GM23338 (cell line): Measurements from ENCODE around the gene PCNT. TPM values are rescaled to one million over a fixed set of nuclear protein-coding genes. Genes with fewer than 3 reads are reported as not detected.
"Not testable (repeated sequence)": the region's sequence is repeated elsewhere in the genome, so short reads cannot be mapped to it uniquely, and the experiment has no call there.

ENCODE experiments used
- ATAC-seq: fragments of 200-7000 bp; cut with Tn5 transposase; 3 replicates; pipeline ENCODE4 v1.9.1; 2020
- DNase-seq: peaks from one replicate; pipeline ENCODE4 v3.0.0-alpha.2; 2015; ENCODE audit warnings: low spot score
- H2AFZ ChIP-seq: fragments of 200-600 bp; sonication (generic); 2 replicates; pipeline ENCODE4 v1.8.0; 2016; ENCODE audit warnings: antibody characterized with exemption, mild to moderate bottlenecking, moderate library complexity
- H3F3A ChIP-seq: fragments of 200-600 bp; sonication (generic); replicated peaks from 2 replicates; pipeline ENCODE4 v1.8.0; 2017; ENCODE audit warnings: antibody characterized with exemption, mixed run types, low read depth
- H3K27ac ChIP-seq: fragments of 200-600 bp; sonication (generic); 2 replicates; pipeline ENCODE4 v1.6.1; 2016; ENCODE audit warnings: low read depth
- H3K27me3 ChIP-seq: fragments of 200-600 bp; sonication (generic); 2 replicates; pipeline ENCODE4 v1.8.0; 2016; ENCODE audit warnings: mild to moderate bottlenecking, mixed run types, moderate library complexity; ENCODE audit not compliant: insufficient read depth
- H3K36me3 ChIP-seq: fragments of 200-600 bp; sonication (generic); 2 replicates; pipeline ENCODE4 v1.8.0; 2016; ENCODE audit warnings: mild to moderate bottlenecking; ENCODE audit not compliant: insufficient read depth
- H3K4me1 ChIP-seq: fragments of 200-600 bp; sonication (generic); 2 replicates; pipeline ENCODE4 v1.8.0; 2016; ENCODE audit warnings: mild to moderate bottlenecking, moderate library complexity; ENCODE audit not compliant: insufficient read depth
- H3K4me2 ChIP-seq: fragments of 200-600 bp; sonication (generic); 2 replicates; pipeline ENCODE4 v1.7.1; 2017; ENCODE audit warnings: mixed run types
- H3K4me3 ChIP-seq: fragments of 200-600 bp; sonication (generic); 2 replicates; pipeline ENCODE4 v1.6.1; 2016; ENCODE audit warnings: mixed run types
- H3K79me2 ChIP-seq: fragments of 200-600 bp; sonication (generic); replicated peaks from 2 replicates; pipeline ENCODE4 v1.8.0; 2017; ENCODE audit warnings: mild to moderate bottlenecking; ENCODE audit not compliant: insufficient read depth
- H3K9me2 ChIP-seq: fragments of 200-600 bp; sonication (generic); 2 replicates; pipeline ENCODE4 v1.8.0; 2017; ENCODE audit not compliant: insufficient read depth
- H4K20me1 ChIP-seq: fragments of 200-600 bp; sonication (generic); replicated peaks from 2 replicates; pipeline ENCODE4 v1.8.0; 2017; ENCODE audit warnings: mild to moderate bottlenecking; ENCODE audit not compliant: insufficient read depth
- H3K27ac Mint-ChIP-seq: 2 replicates; pipeline ENCODE4 v1.8.0; 2020; ENCODE audit warnings: inconsistent platforms, mild to moderate bottlenecking, moderate library complexity, mixed read lengths
- H3K27me3 Mint-ChIP-seq: 3 replicates; pipeline ENCODE4 v1.8.0; 2022; ENCODE audit warnings: low read depth, mild to moderate bottlenecking, moderate library complexity, mixed read lengths, inconsistent platforms; ENCODE audit not compliant: insufficient read depth, poor library complexity
- H3K36me3 Mint-ChIP-seq: 3 replicates; pipeline ENCODE4 v1.8.0; 2021; ENCODE audit warnings: low read depth, mild to moderate bottlenecking, inconsistent platforms, moderate library complexity, mixed read lengths
- H3K4me1 Mint-ChIP-seq: 3 replicates; pipeline ENCODE4 v1.8.0; 2020; ENCODE audit warnings: mild to moderate bottlenecking, inconsistent platforms, mixed read lengths
- H3K4me3 Mint-ChIP-seq: 3 replicates; pipeline ENCODE4 v1.8.0; 2021; ENCODE audit warnings: moderate library complexity, mild to moderate bottlenecking, inconsistent platforms, mixed read lengths
- H3K9me3 Mint-ChIP-seq: 3 replicates; pipeline ENCODE4 v1.8.0; 2020; ENCODE audit warnings: moderate library complexity, mild to moderate bottlenecking, inconsistent platforms, mixed read lengths
- CREB1 ChIP-seq: fragments of 250-450 bp; sonication (Bioruptor Pico); IDR thresholded peaks from 2 replicates; pipeline ENCODE4 v1.5.0; 2020; ENCODE audit warnings: low read depth, mild to moderate bottlenecking, moderate library complexity
- EZH2 ChIP-seq: fragments of 200-600 bp; sonication (generic); IDR thresholded peaks from one replicate; pipeline ENCODE4 v1.8.0; 2017; ENCODE audit warnings: antibody characterized with exemption, mild to moderate bottlenecking, low read depth; ENCODE audit not compliant: unreplicated experiment
- EZH2phosphoT487 ChIP-seq: fragments of 200-600 bp; sonication (generic); IDR thresholded peaks from one replicate; pipeline ENCODE4 v1.8.1; 2018; ENCODE audit warnings: antibody characterized with exemption; ENCODE audit not compliant: unreplicated experiment
- JUNB ChIP-seq: IDR thresholded peaks from one replicate; pipeline ENCODE4 v1.6.1; 2016; ENCODE audit warnings: antibody characterized with exemption; ENCODE audit not compliant: unreplicated experiment
- NANOG ChIP-seq: IDR thresholded peaks from 2 replicates; pipeline ENCODE4 v1.6.1; 2016; ENCODE audit warnings: antibody characterized with exemption, borderline replicate concordance
- STAT1 ChIP-seq: IDR thresholded peaks from one replicate; pipeline ENCODE4 v1.6.1; 2016; ENCODE audit warnings: antibody characterized with exemption; ENCODE audit not compliant: unreplicated experiment
- ZNF114 ChIP-seq: fragments of 250-450 bp; sonication (Bioruptor Pico); IDR thresholded peaks from 2 replicates; pipeline ENCODE4 v1.5.0; 2020; ENCODE audit warnings: mild to moderate bottlenecking, moderate library complexity
- ZNF331 ChIP-seq: fragments of 250-450 bp; sonication (Bioruptor Pico); IDR thresholded peaks from 2 replicates; pipeline ENCODE4 v1.5.0; 2020; ENCODE audit warnings: low read depth, mild to moderate bottlenecking, moderate library complexity
- polyA plus RNA-seq: library from polyadenylated mRNA; unstranded; fragments of >200 nt; fragmentation: Nextera tagmentation; extraction: Ambion mirVana; gene quantifications from 2 replicates; pipeline ENCODE4 v1.2.1, GENCODE V29; 2016
- total RNA-seq: library from RNA; depleted of rRNA; stranded (reverse); fragments of >200 nt; shearing (Covaris generic); gene quantifications from 2 replicates; pipeline ENCODE4 v1.2.3, GENCODE V29; 2014
- TF ChIP-seq, protein P1 (sequence below): fragments of 250-450 bp; sonication (Bioruptor Pico); IDR thresholded peaks from 2 replicates; pipeline ENCODE4 v1.5.0; 2020; ENCODE audit warnings: mild to moderate bottlenecking, moderate library complexity
- TF ChIP-seq, protein P2 (sequence below), 2 experiments: fragments of 200-600 bp in 1 of 2; sonication (generic) in 1 of 2; conservative IDR thresholded peaks; 2 replicates each; pipeline versions ENCODE4 v1.5.1 to v1.6.1; 2016 to 2017; ENCODE audit warnings: antibody characterized with exemption in 2 of 2, low read depth in 2 of 2, mild to moderate bottlenecking in 2 of 2, moderate library complexity in 1 of 2
- TF ChIP-seq, protein P3 (sequence below): IDR thresholded peaks from 2 replicates; pipeline ENCODE4 v1.6.1; 2016; ENCODE audit warnings: antibody characterized with exemption

The PCNT gene
- total and polyA plus RNA-seq, 2 experiments from 2014 or later = 39.6 to 46.1 TPM

DNA sequence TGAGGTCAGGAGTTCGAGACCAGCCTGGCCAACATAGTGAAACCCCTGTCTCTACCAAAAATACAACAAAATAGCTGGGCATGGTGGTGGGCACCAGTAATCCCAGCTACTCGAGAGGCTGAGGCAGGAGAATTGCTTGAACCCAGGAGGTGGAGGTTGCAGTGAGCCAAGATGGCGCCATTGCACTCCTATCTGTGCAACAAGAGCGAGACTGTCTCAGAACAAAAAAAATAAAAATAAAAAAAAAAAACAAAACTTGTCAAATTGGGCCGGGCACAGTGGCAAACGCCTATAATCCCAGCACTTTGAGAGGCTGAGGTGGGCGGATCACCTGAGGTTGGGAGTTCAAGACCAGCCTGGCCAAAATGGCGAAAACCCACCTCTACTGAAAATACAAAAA lies 13.7 kb upstream of the PCNT start:
- H2AFZ ChIP-seq, DNase-seq, H3K27ac Mint-ChIP-seq, H3K27me3 ChIP-seq, H3K4me3 ChIP-seq, ATAC-seq, H4K20me1 ChIP-seq, H3K9me2 ChIP-seq, H3K4me1 ChIP-seq, H3K4me2 ChIP-seq, H3K27ac ChIP-seq, H3K27me3 Mint-ChIP-seq, H3K79me2 ChIP-seq, H3F3A ChIP-seq, H3K4me3 Mint-ChIP-seq, H3K4me1 Mint-ChIP-seq, H3K9me3 Mint-ChIP-seq: not testable (repeated sequence)
- peaks cover 21% of the 10 kb centered on the region for H3K36me3 ChIP-seq
- H3K36me3 Mint-ChIP-seq = peaks cover 51% of the 10 kb centered on the region

DNA sequence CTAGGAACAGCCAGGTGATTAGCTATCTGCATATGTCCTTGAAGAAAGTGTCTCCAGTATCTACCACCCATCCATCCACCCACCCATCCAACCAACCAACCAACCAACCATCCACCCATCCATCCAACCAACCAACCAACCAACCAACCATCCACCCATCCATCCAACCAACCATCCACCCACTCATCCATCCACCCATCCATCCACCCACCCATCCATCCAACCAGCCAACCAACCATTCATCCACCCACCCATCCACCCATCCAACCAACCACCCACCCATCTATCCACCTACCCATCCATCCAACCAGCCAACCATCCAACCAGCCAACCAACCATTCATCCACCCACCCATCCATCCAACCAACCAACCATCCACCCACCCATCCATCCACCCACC lies 12.4 kb upstream of the PCNT start:
- Mint-ChIP-seq H3K36me3 (peaks cover 44% of the 10 kb centered on the region), H3K4me1 (no peaks in the 10 kb centered on the region), H3K4me3 (no peak overlapping the region), H3K27me3 (peaks cover 6% of the 10 kb centered on the region), H3K9me3 (no peaks in the 10 kb centered on the region), H3K27ac (no peak overlapping the region)
- Histone ChIP-seq H3K4me2 (no peak overlapping the region), H4K20me1 (no peaks in the 10 kb centered on the region; the same call in 1 of the 2 replicates), H3K27ac (no peak overlapping the region), H3K9me2 (no peaks in the 10 kb centered on the region), H2AFZ (no peak overlapping the region), H3F3A (0 out of 2 replicates have a peak, but pooled peaks cover 3% of the 10 kb centered on the region), H3K36me3 (peaks cover 21% of the 10 kb centered on the region), H3K79me2 (no peaks in the 10 kb centered on the region), H3K4me3 (no peak overlapping the region), H3K27me3 (no peaks in the 10 kb centered on the region), H3K4me1 (no peaks in the 10 kb centered on the region)
- ATAC-seq (no peak), DNase-seq (no peak)
- TF ChIP-seq ZNF331 (CRISPR knock-in tag) = no peak
- TF ChIP-seq JUNB = no peak
- TF ChIP-seq STAT1 = no peak
- TF ChIP-seq EZH2 = no peak
- TF ChIP-seq, protein P1, sequence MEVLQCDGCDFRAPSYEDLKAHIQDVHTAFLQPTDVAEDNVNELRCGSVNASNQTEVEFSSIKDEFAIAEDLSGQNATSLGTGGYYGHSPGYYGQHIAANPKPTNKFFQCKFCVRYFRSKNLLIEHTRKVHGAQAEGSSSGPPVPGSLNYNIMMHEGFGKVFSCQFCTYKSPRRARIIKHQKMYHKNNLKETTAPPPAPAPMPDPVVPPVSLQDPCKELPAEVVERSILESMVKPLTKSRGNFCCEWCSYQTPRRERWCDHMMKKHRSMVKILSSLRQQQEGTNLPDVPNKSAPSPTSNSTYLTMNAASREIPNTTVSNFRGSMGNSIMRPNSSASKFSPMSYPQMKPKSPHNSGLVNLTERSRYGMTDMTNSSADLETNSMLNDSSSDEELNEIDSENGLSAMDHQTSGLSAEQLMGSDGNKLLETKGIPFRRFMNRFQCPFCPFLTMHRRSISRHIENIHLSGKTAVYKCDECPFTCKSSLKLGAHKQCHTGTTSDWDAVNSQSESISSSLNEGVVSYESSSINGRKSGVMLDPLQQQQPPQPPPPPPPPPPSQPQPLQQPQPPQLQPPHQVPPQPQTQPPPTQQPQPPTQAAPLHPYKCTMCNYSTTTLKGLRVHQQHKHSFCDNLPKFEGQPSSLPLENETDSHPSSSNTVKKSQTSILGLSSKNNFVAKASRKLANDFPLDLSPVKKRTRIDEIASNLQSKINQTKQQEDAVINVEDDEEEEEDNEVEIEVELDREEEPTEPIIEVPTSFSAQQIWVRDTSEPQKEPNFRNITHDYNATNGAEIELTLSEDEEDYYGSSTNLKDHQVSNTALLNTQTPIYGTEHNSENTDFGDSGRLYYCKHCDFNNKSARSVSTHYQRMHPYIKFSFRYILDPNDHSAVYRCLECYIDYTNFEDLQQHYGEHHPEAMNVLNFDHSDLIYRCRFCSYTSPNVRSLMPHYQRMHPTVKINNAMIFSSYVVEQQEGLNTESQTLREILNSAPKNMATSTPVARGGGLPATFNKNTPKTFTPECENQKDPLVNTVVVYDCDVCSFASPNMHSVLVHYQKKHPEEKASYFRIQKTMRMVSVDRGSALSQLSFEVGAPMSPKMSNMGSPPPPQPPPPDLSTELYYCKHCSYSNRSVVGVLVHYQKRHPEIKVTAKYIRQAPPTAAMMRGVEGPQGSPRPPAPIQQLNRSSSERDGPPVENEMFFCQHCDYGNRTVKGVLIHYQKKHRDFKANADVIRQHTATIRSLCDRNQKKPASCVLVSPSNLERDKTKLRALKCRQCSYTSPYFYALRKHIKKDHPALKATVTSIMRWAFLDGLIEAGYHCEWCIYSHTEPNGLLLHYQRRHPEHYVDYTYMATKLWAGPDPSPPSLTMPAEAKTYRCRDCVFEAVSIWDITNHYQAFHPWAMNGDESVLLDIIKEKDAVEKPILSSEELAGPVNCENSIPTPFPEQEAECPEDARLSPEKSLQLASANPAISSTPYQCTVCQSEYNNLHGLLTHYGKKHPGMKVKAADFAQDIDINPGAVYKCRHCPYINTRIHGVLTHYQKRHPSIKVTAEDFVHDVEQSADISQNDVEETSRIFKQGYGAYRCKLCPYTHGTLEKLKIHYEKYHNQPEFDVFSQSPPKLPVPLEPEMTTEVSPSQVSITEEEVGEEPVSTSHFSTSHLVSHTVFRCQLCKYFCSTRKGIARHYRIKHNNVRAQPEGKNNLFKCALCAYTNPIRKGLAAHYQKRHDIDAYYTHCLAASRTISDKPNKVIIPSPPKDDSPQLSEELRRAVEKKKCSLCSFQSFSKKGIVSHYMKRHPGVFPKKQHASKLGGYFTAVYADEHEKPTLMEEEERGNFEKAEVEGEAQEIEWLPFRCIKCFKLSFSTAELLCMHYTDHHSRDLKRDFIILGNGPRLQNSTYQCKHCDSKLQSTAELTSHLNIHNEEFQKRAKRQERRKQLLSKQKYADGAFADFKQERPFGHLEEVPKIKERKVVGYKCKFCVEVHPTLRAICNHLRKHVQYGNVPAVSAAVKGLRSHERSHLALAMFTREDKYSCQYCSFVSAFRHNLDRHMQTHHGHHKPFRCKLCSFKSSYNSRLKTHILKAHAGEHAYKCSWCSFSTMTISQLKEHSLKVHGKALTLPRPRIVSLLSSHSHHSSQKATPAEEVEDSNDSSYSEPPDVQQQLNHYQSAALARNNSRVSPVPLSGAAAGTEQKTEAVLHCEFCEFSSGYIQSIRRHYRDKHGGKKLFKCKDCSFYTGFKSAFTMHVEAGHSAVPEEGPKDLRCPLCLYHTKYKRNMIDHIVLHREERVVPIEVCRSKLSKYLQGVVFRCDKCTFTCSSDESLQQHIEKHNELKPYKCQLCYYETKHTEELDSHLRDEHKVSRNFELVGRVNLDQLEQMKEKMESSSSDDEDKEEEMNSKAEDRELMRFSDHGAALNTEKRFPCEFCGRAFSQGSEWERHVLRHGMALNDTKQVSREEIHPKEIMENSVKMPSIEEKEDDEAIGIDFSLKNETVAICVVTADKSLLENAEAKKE (CRISPR knock-in tag) = no peak
- TF ChIP-seq, protein P2, sequence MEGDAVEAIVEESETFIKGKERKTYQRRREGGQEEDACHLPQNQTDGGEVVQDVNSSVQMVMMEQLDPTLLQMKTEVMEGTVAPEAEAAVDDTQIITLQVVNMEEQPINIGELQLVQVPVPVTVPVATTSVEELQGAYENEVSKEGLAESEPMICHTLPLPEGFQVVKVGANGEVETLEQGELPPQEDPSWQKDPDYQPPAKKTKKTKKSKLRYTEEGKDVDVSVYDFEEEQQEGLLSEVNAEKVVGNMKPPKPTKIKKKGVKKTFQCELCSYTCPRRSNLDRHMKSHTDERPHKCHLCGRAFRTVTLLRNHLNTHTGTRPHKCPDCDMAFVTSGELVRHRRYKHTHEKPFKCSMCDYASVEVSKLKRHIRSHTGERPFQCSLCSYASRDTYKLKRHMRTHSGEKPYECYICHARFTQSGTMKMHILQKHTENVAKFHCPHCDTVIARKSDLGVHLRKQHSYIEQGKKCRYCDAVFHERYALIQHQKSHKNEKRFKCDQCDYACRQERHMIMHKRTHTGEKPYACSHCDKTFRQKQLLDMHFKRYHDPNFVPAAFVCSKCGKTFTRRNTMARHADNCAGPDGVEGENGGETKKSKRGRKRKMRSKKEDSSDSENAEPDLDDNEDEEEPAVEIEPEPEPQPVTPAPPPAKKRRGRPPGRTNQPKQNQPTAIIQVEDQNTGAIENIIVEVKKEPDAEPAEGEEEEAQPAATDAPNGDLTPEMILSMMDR (conservative IDR thresholded peaks at IDR 0.05; ENCODE audit: low read depth in 2 of 2) = no peak
- TF ChIP-seq EZH2phosphoT487 = no peak
- TF ChIP-seq ZNF114 (CRISPR knock-in tag) = no peak
- TF ChIP-seq, protein P3, sequence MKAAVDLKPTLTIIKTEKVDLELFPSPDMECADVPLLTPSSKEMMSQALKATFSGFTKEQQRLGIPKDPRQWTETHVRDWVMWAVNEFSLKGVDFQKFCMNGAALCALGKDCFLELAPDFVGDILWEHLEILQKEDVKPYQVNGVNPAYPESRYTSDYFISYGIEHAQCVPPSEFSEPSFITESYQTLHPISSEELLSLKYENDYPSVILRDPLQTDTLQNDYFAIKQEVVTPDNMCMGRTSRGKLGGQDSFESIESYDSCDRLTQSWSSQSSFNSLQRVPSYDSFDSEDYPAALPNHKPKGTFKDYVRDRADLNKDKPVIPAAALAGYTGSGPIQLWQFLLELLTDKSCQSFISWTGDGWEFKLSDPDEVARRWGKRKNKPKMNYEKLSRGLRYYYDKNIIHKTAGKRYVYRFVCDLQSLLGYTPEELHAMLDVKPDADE = no peak
- TF ChIP-seq NANOG = no peak
- TF ChIP-seq CREB1 = no peak
